DMS53 treated with DMSO at 0.1 percent for 48 hours (cell line): Measurements from ENCODE around the gene TSPAN17.
A peak's percentile ranks its signal among the peaks of the same experiment; 100 is the strongest.
"Not testable (repeated sequence)": the region's sequence is repeated elsewhere in the genome, so short reads cannot be mapped to it uniquely, and the experiment has no call there.

Experiments used
- DNase-seq: peaks from one replicate; lab custom pipeline; 2025; ENCODE audit not compliant: unreplicated experiment; lab: John Stamatoyannopoulos, UW

The TSPAN17 gene

GRCh38 chr5:176647030-176647842 lies at the start of gene TSPAN17:
TSPAN17 (plus strand) TSS chr5:176647484; CDS start chr5:176647616, 132 bp downstream.
- peak; percentile 98 for DNase-seq

GRCh38 chr5:176599749-176600430 lies 47.4 kb upstream of the TSPAN17 start:
- DNase-seq = not testable (repeated sequence)

- no peak for DNase-seq
Observed at GRCh38 chr5:176601901-176602482, 45.3 kb upstream of the TSPAN17 start.

- DNase-seq = no peak
Observed at GRCh38 chr5:176603091-176603490, 44.2 kb upstream of the TSPAN17 start.

GRCh38 chr5:176606032-176606431 lies 41.3 kb upstream of the TSPAN17 start:
- no peak for DNase-seq

- no peak for DNase-seq
Observed at GRCh38 chr5:176606875-176607274, 40.4 kb upstream of the TSPAN17 start.

- DNase-seq = no peak
Observed at GRCh38 chr5:176608142-176608705, 39.1 kb upstream of the TSPAN17 start.

- DNase-seq = no peak
Observed at GRCh38 chr5:176608937-176609723, 38.2 kb upstream of the TSPAN17 start.

- DNase-seq = peak; percentile 45
Observed at GRCh38 chr5:176609724-176610434, 37.4 kb upstream of the TSPAN17 start, which contains the start of gene GPRIN1. GPRIN1 (minus strand) TSS chr5:176610156; CDS start chr5:176599834, 10,322 bp downstream.

GRCh38 chr5:176610435-176610773 lies 36.9 kb upstream of the TSPAN17 start:
- DNase-seq = no peak

- DNase-seq = no peak
Observed at GRCh38 chr5:176611435-176611834, 35.8 kb upstream of the TSPAN17 start.

- no peak for DNase-seq
Observed at GRCh38 chr5:176612008-176612407, 35.3 kb upstream of the TSPAN17 start.

- DNase-seq = no peak
Observed at GRCh38 chr5:176612855-176613254, 34.4 kb upstream of the TSPAN17 start.

GRCh38 chr5:176614805-176615478 lies 32.3 kb upstream of the TSPAN17 start:
- no peak for DNase-seq

GRCh38 chr5:176616511-176616910 lies 30.8 kb upstream of the TSPAN17 start:
- DNase-seq = no peak

- DNase-seq = no peak
Observed at GRCh38 chr5:176618783-176619182, 28.5 kb upstream of the TSPAN17 start.

GRCh38 chr5:176619203-176619568 lies 28.1 kb upstream of the TSPAN17 start:
- no peak for DNase-seq

- no peak for DNase-seq
Observed at GRCh38 chr5:176619569-176620332, 27.5 kb upstream of the TSPAN17 start.
